Endothelial cell (in vitro differentiated cells): ENCODE data around the gene TENM3. TPM values are rescaled to one million over a fixed set of nuclear protein-coding genes. Genes with fewer than 3 reads are reported as not detected.

Experiments
- DNase-seq: peaks from one replicate; pipeline ENCODE4 v3.0.0; 2021; ENCODE audit warnings: low spot score
- H3K27ac Mint-ChIP-seq: one replicate; pipeline ENCODE4 v1.8.0; 2021; ENCODE audit warnings: mixed read lengths, inconsistent platforms; ENCODE audit not compliant: unreplicated experiment
- H3K27me3 Mint-ChIP-seq: one replicate; pipeline ENCODE4 v1.8.0; 2021; ENCODE audit warnings: mild to moderate bottlenecking, moderate library complexity, mixed read lengths, inconsistent platforms; ENCODE audit not compliant: unreplicated experiment
- H3K36me3 Mint-ChIP-seq: one replicate; pipeline ENCODE4 v1.8.0; 2021; ENCODE audit warnings: mild to moderate bottlenecking, low read depth, mixed read lengths, inconsistent platforms; ENCODE audit not compliant: unreplicated experiment
- H3K4me1 Mint-ChIP-seq: one replicate; pipeline ENCODE4 v1.8.0; 2021; ENCODE audit warnings: mild to moderate bottlenecking, mixed read lengths, inconsistent platforms; ENCODE audit not compliant: unreplicated experiment
- H3K4me3 Mint-ChIP-seq: one replicate; pipeline ENCODE4 v1.8.0; 2021; ENCODE audit warnings: mild to moderate bottlenecking, mixed read lengths, inconsistent platforms; ENCODE audit not compliant: unreplicated experiment
- H3K9me3 Mint-ChIP-seq: one replicate; pipeline ENCODE4 v1.8.0; 2021; ENCODE audit warnings: mixed read lengths, inconsistent platforms; ENCODE audit not compliant: unreplicated experiment
- total RNA-seq: library from RNA; stranded (reverse); fragmentation: NEBNext Ultra II Directional; extraction: Animal tissue kit (Norgen Biotek cat#: 25700); gene quantifications from one replicate; pipeline ENCODE4 v1.2.1, GENCODE V29; 2021; ENCODE audit not compliant: unreplicated experiment
- TF ChIP-seq, protein P1 (sequence below): fragments of 200-600 bp; sonication (generic); IDR thresholded peaks from one replicate; pipeline ENCODE4 v1.5.0; 2021; ENCODE audit warnings: antibody characterized with exemption; ENCODE audit not compliant: unreplicated experiment

Gene TENM3
- total RNA-seq, 1 donor from 2014 or later, result 29.7 TPM

- peaks cover 5% of the 10 kb centered on the region for H3K27me3 Mint-ChIP-seq
- no peak overlapping the region for H3K27ac Mint-ChIP-seq
- no peak overlapping the region for H3K4me3 Mint-ChIP-seq
- no peaks in the 10 kb centered on the region for H3K4me1 Mint-ChIP-seq
- H3K9me3 Mint-ChIP-seq, result peaks cover 6% of the 10 kb centered on the region
- DNase-seq, result no peak
- peaks cover 10% of the 10 kb centered on the region for H3K36me3 Mint-ChIP-seq
- TF ChIP-seq, protein P1, sequence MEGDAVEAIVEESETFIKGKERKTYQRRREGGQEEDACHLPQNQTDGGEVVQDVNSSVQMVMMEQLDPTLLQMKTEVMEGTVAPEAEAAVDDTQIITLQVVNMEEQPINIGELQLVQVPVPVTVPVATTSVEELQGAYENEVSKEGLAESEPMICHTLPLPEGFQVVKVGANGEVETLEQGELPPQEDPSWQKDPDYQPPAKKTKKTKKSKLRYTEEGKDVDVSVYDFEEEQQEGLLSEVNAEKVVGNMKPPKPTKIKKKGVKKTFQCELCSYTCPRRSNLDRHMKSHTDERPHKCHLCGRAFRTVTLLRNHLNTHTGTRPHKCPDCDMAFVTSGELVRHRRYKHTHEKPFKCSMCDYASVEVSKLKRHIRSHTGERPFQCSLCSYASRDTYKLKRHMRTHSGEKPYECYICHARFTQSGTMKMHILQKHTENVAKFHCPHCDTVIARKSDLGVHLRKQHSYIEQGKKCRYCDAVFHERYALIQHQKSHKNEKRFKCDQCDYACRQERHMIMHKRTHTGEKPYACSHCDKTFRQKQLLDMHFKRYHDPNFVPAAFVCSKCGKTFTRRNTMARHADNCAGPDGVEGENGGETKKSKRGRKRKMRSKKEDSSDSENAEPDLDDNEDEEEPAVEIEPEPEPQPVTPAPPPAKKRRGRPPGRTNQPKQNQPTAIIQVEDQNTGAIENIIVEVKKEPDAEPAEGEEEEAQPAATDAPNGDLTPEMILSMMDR, result no peak
Measured at GRCh38 chr4:182829196-182829595, 586.0 kb downstream of the TENM3 start.

DNA sequence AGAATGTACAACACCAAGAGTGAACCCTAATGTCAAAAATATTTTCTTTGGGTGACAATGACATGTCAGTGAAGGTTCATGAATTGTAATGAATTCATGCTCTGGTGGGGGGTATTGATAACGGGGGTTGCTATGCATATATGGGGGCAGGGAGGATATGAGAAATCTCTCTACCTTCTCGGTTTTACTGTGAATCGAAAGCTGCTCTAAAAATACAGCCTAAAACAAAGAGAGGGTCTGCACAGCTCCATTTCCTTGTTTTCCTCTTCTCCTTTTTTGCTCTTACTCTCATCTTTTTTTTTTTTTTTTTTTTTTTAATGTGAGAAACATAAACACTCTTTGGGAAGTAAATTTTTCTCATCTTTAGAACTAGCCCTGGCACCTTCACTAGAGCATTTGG lies 588.2 kb downstream of the TENM3 start:
- H3K4me1 Mint-ChIP-seq, result no peaks in the 10 kb centered on the region

GRCh38 chr4:182832352-182833120 lies 589.3 kb downstream of the TENM3 start:
- peaks cover 10% of the 10 kb centered on the region for H3K36me3 Mint-ChIP-seq
- H3K4me1 Mint-ChIP-seq, result no peaks in the 10 kb centered on the region
- DNase-seq, result no peak
- H3K27me3 Mint-ChIP-seq, result peaks cover 16% of the 10 kb centered on the region
- peak overlapping the region; percentile 72 for H3K4me3 Mint-ChIP-seq
- H3K9me3 Mint-ChIP-seq, result peaks cover 6% of the 10 kb centered on the region
- TF ChIP-seq, protein P1, result no peak
- peak overlapping the region; percentile 32 for H3K27ac Mint-ChIP-seq

More for the DNA sequence above, 588.2 kb downstream of the TENM3 start:
- peak overlapping the region; percentile 18 for H3K4me3 Mint-ChIP-seq
- H3K27me3 Mint-ChIP-seq, result peaks cover 13% of the 10 kb centered on the region
- H3K9me3 Mint-ChIP-seq, result peaks cover 6% of the 10 kb centered on the region
- TF ChIP-seq, protein P1, result no peak
- no peak overlapping the region for H3K27ac Mint-ChIP-seq
- no peak for DNase-seq
- peaks cover 10% of the 10 kb centered on the region for H3K36me3 Mint-ChIP-seq

DNA sequence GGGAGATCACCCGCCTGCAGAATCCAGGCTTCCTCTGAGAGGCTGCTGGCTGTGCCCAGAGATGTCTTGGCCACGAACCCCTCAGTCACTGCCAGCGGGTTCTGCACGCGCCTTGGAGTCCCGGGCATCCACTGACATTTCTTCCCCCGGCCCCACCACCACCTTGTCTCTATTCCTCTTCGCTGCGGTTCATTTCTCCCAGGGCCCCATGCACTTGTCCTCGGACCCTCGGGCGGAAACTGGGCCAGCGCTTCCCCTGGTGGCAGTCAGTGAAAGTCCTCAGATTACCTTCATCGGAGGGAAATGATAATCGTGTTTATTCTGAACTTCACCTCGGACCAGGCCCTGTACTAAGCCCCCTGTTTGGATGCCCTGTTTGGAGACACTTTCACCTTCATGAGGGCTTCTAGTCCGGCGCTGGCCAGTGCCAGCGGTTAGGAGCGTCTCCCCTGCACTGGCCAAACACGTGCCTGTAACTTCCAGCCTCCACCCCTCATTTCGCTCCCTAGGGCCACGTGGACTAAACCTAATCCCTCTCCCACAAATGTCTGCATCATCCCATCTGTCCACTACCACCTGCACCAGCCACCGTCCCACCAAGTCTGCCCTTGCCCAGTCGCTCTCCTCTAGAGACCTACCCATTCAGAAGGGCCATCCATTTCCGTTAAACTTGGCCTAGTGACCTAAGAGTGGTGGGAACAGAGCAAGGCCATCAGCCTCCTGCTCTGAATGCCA lies 592.0 kb downstream of the TENM3 start:
- Mint-ChIP-seq H3K4me3 (no peak overlapping the region), H3K4me1 (no peaks in the 10 kb centered on the region), H3K9me3 (peaks cover 6% of the 10 kb centered on the region), H3K36me3 (peaks cover 10% of the 10 kb centered on the region), H3K27ac (no peak overlapping the region), H3K27me3 (peaks cover 16% of the 10 kb centered on the region)
- no peak for DNase-seq
- TF ChIP-seq, protein P1, result no peak

DNA sequence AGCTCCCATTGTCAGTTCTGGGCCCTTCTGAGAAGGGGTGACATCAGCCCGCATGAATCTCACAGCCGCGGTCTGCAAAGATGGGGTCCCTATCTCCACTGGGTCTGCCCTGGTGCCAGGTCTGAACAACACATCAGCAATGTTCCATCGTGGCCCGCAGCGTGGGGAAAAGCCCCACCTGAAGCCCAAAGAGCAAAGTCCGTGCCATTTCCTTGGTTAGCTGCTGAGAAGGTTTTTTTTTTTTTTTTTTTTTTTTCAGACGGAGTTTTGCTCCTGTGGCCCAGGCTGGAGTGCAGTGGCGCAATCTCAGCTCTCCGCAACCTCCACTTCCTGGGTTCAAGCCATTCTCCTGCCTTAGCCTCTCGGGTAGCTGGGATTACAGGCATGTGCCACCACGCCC lies 594.6 kb downstream of the TENM3 start:
- peaks cover 11% of the 10 kb centered on the region for H3K27me3 Mint-ChIP-seq
- no peaks in the 10 kb centered on the region for H3K9me3 Mint-ChIP-seq
- peaks cover under 1% of the 10 kb centered on the region for H3K4me1 Mint-ChIP-seq
- DNase-seq, result no peak
- no peak overlapping the region for H3K27ac Mint-ChIP-seq
- TF ChIP-seq, protein P1, result no peak
- no peaks in the 10 kb centered on the region for H3K36me3 Mint-ChIP-seq
- H3K4me3 Mint-ChIP-seq, result no peak overlapping the region
